Neural crest cell (in vitro differentiated cells): ENCODE measurements around the gene PCNT. TPM values are rescaled to one million over a fixed set of nuclear protein-coding genes. Genes with fewer than 3 reads are reported as not detected.

Source experiments
- DNase-seq: peaks from one replicate; pipeline ENCODE4 v3.0.0; 2021; ENCODE audit warnings: low read depth, mixed read lengths, low spot score
- H3K27ac Mint-ChIP-seq: one replicate; pipeline ENCODE4 v1.8.0; 2021; ENCODE audit warnings: mild to moderate bottlenecking, mixed read lengths; ENCODE audit not compliant: unreplicated experiment
- H3K27me3 Mint-ChIP-seq: 2 replicates; pipeline ENCODE4 v1.8.0; 2021; ENCODE audit warnings: low read depth, mild to moderate bottlenecking, mixed read lengths
- H3K36me3 Mint-ChIP-seq: 2 replicates; pipeline ENCODE4 v1.8.0; 2021; ENCODE audit warnings: low read depth, mild to moderate bottlenecking, mixed read lengths
- H3K4me1 Mint-ChIP-seq: 2 replicates; pipeline ENCODE4 v1.8.0; 2021; ENCODE audit warnings: mixed read lengths
- H3K4me3 Mint-ChIP-seq: one replicate; pipeline ENCODE4 v1.8.0; 2021; ENCODE audit warnings: mild to moderate bottlenecking, mixed read lengths
- H3K9me3 Mint-ChIP-seq: 2 replicates; pipeline ENCODE4 v1.8.0; 2021; ENCODE audit warnings: mixed read lengths
- total RNA-seq: library from RNA; stranded (reverse); gene quantifications from 2 replicates; pipeline ENCODE4 v1.2.1, GENCODE V29; 2021
- TF ChIP-seq, protein P1 (sequence below): fragments of 200-600 bp; sonication (generic); conservative IDR thresholded peaks from 2 replicates; pipeline ENCODE4 v1.5.0; 2021; ENCODE audit warnings: antibody characterized with exemption, mild to moderate bottlenecking

The PCNT gene
- total RNA-seq, 1 donor from 2014 or later: 60.4 TPM

GRCh38 chr21:46318464-46318845, 5.5 kb upstream of the PCNT start:
- Mint-ChIP-seq H3K27me3 (no peaks in the 10 kb centered on the region), H3K4me3 (peak overlapping the region; percentile 47), H3K9me3 (no peaks in the 10 kb centered on the region), H3K27ac (no peak overlapping the region), H3K4me1 (peaks cover 26% of the 10 kb centered on the region), H3K36me3 (peaks cover 10% of the 10 kb centered on the region)
- TF ChIP-seq, protein P1, sequence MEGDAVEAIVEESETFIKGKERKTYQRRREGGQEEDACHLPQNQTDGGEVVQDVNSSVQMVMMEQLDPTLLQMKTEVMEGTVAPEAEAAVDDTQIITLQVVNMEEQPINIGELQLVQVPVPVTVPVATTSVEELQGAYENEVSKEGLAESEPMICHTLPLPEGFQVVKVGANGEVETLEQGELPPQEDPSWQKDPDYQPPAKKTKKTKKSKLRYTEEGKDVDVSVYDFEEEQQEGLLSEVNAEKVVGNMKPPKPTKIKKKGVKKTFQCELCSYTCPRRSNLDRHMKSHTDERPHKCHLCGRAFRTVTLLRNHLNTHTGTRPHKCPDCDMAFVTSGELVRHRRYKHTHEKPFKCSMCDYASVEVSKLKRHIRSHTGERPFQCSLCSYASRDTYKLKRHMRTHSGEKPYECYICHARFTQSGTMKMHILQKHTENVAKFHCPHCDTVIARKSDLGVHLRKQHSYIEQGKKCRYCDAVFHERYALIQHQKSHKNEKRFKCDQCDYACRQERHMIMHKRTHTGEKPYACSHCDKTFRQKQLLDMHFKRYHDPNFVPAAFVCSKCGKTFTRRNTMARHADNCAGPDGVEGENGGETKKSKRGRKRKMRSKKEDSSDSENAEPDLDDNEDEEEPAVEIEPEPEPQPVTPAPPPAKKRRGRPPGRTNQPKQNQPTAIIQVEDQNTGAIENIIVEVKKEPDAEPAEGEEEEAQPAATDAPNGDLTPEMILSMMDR: no peak
- no peak for DNase-seq

DNA sequence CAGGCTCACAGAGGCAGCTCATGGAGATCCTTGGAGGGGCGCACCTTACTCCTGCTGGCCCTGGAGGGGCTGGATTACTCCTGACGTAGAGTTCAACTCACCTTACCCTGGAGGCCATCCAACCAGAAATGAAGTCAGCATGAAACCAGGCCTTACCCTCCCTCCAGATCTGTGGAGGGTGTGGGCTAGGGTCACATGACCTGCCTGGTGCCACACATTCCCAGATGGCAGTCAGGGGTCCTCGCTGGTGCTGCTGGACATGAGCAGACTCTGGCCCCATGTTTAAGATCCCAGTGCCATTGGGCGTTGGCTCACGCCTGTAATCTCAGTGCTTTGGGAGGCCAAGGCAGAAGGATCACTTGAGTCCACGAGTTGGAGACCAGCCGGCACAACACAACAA, 4.8 kb upstream of the PCNT start:
- DNase-seq: no peak
- Mint-ChIP-seq H3K36me3 (peaks cover 10% of the 10 kb centered on the region), H3K27me3 (no peaks in the 10 kb centered on the region), H3K9me3 (no peaks in the 10 kb centered on the region), H3K4me3 (peak overlapping the region; percentile 44), H3K27ac (no peak overlapping the region), H3K4me1 (peaks cover 26% of the 10 kb centered on the region)
- TF ChIP-seq, protein P1: no peak

DNA sequence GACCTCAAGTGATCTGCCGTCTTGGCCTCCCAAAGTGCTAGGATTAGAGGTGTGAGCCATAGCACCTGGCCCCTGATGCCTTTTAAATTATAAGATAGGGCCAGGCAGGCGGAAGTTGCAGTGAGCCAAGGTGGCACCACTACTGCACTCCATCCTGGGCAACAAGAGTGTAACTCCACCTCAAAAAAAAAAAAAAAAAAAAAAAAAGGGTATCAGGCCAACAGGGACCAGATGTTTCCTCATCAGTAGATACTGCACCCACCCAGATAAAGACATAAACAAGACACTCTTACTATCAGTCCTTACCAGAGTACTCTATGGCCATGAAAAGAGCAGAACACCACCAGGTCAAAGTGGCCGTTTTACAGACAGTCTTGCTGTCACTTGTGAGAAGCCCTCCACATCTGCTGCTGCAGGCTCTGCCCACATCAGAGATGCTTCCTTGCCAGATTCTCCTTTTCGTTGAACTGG, 3.6 kb upstream of the PCNT start:
- Mint-ChIP-seq H3K4me3 (peak overlapping the region; percentile 97), H3K36me3 (peaks cover 10% of the 10 kb centered on the region), H3K27ac (no peak overlapping the region), H3K9me3 (no peaks in the 10 kb centered on the region), H3K27me3 (no peaks in the 10 kb centered on the region), H3K4me1 (peaks cover 28% of the 10 kb centered on the region)
- TF ChIP-seq, protein P1: no peak
- DNase-seq: no peak

DNA sequence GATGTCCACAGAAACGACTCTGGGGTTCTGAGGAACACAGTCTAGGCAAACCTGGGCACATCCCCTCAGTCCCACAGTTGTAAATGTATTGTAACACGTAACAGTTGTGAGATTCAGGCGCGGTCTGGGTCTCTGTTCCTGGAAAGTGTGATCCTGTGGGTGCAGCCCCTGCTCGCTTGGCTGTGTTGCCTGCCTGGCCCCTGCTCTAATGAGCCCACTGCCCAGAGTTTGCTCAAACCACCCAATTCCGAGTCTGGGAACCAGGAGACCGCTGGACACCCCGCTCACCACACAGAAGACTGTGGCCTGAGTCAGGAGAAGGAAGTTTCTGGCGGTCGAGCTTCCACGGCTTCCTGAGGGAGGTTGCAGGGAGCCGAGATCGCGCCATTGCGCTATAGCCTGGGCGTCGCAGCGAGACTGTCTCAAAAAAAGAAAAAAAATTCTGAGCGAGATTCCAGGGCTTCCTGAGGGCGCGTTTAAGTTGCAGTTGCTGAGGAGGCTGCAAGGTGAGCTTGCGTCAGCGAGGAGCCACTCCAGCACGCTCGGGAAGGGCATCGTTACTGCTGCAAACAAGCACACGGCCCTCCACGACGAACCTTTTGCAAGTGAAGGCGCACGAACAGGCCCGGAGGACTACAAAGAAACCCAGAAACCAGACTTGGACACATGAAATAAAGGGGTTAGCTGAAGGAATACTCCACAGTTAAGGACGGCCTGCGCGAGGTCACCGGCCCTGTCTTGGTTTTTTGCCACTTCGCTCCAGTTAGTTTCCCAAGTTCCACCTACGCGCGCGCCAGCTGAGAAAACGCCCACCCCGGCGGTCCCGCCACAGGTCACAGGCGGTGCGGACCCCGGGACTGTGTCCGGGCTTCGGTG, 1.4 kb upstream of the PCNT start:
- no peaks in the 10 kb centered on the region for H3K9me3 Mint-ChIP-seq
- H3K27ac Mint-ChIP-seq: peak overlapping the region; percentile 99
- no peak for DNase-seq
- TF ChIP-seq, protein P1: no peak
- peak overlapping the region; percentile 97 for H3K4me3 Mint-ChIP-seq
- H3K27me3 Mint-ChIP-seq: no peaks in the 10 kb centered on the region
- peaks cover 40% of the 10 kb centered on the region for H3K4me1 Mint-ChIP-seq
- peaks cover 15% of the 10 kb centered on the region for H3K36me3 Mint-ChIP-seq

- Mint-ChIP-seq H3K36me3 (peaks cover 15% of the 10 kb centered on the region), H3K4me3 (peak overlapping the region; percentile 97), H3K4me1 (peaks cover 40% of the 10 kb centered on the region), H3K9me3 (no peaks in the 10 kb centered on the region), H3K27ac (peak overlapping the region; percentile 99), H3K27me3 (no peaks in the 10 kb centered on the region)
- no peak for DNase-seq
- TF ChIP-seq, protein P1: no peak
Observed at GRCh38 chr21:46323227-46323709, 688 bp upstream of the PCNT start.
